SU-DHL-6 (cell line): ENCODE data around the gene URAD.

ENCODE experiments used
- H2AFZ ChIP-seq: fragments of 200-600 bp; sonication (generic); 2 replicates; pipeline ENCODE4 v1.6.1; 2014; ENCODE audit warnings: low read depth, mild to moderate bottlenecking, moderate library complexity, mixed read lengths, antibody characterized with exemption, low read length; ENCODE audit not compliant: severe bottlenecking
- H3F3A ChIP-seq: fragments of 200-600 bp; shearing (Covaris generic); 2 replicates; pipeline ENCODE4 v1.6.0; 2016; ENCODE audit warnings: antibody characterized with exemption, mild to moderate bottlenecking; ENCODE audit not compliant: insufficient read depth
- H3K27ac ChIP-seq: fragments of 200-600 bp; sonication (generic); 2 replicates; pipeline ENCODE4 v1.5.1; 2016; ENCODE audit warnings: low read depth, mild to moderate bottlenecking, low read length, moderate library complexity, mixed read lengths
- H3K27me3 ChIP-seq: fragments of 200-600 bp; sonication (generic), shearing (Covaris generic); 2 replicates; pipeline ENCODE4 v1.6.0; 2014; ENCODE audit warnings: mild to moderate bottlenecking, low read length
- H3K36me3 ChIP-seq: fragments of 200-600 bp; sonication (generic); 2 replicates; pipeline ENCODE4 v1.6.1; 2014; ENCODE audit warnings: mild to moderate bottlenecking, low read length, mixed read lengths
- H3K4me2 ChIP-seq: fragments of 300-600, 200-600 bp; shearing (Covaris generic), sonication (generic); 2 replicates; pipeline ENCODE4 v1.6.0; 2014; ENCODE audit warnings: low read length, low read depth, mild to moderate bottlenecking; ENCODE audit not compliant: poor library complexity, severe bottlenecking
- H3K4me3 ChIP-seq: fragments of 200-600 bp; sonication (generic); 2 replicates; pipeline ENCODE4 v1.5.1; 2014; ENCODE audit warnings: antibody characterized with exemption, low read length, mild to moderate bottlenecking, mixed read lengths; ENCODE audit not compliant: insufficient read depth, poor library complexity, severe bottlenecking
- H3K79me2 ChIP-seq: fragments of 200-600 bp; sonication (generic); 2 replicates; pipeline ENCODE4 v1.6.1; 2014; ENCODE audit warnings: mild to moderate bottlenecking, low read length, moderate library complexity; ENCODE audit not compliant: insufficient read depth
- H3K9ac ChIP-seq: fragments of 200-600 bp; sonication (generic); 2 replicates; pipeline ENCODE4 v1.7.0; 2014; ENCODE audit warnings: mild to moderate bottlenecking, low read length
- H3K9me2 ChIP-seq: fragments of 200-600 bp; sonication (generic); replicated peaks from 2 replicates; pipeline ENCODE4 v1.6.1; 2014; ENCODE audit warnings: low read length; ENCODE audit not compliant: insufficient read depth
- H3K9me3 ChIP-seq: fragments of 200-600 bp; sonication (generic); 2 replicates; pipeline ENCODE4 v1.6.1; 2014; ENCODE audit warnings: low read length, mixed read lengths; ENCODE audit not compliant: insufficient read depth
- H4K20me1 ChIP-seq: fragments of 200-600 bp; sonication (generic); 2 replicates; pipeline ENCODE4 v1.6.1; 2014; ENCODE audit warnings: low read depth, mild to moderate bottlenecking, antibody characterized with exemption, low read length, moderate library complexity, mixed read lengths
- CTCF ChIP-seq: fragments of 200-600 bp; sonication (generic); IDR thresholded peaks from one replicate; pipeline ENCODE4 v1.5.1; 2017; ENCODE audit warnings: antibody characterized with exemption, mild to moderate bottlenecking, low read length, moderate library complexity; ENCODE audit not compliant: insufficient read depth, poor library complexity, severe bottlenecking
- EZH2phosphoT487 ChIP-seq: fragments of 200-600 bp; sonication (generic), shearing (Covaris generic); conservative IDR thresholded peaks from 2 replicates; pipeline ENCODE4 v1.6.1; 2018; ENCODE audit warnings: mild to moderate bottlenecking, antibody characterized with exemption, low read length, moderate library complexity, mixed read lengths

The URAD gene

GRCh38 chr13:27962128-27962841 is 26.2 kb downstream of the URAD start:
- no peaks in the 10 kb centered on the region for H3K27me3 ChIP-seq
- no peaks in the 10 kb centered on the region for H4K20me1 ChIP-seq

GRCh38 chr13:27961227-27962085 is 27.0 kb downstream of the URAD start:
- Histone ChIP-seq H3K27me3 (no peaks in the 10 kb centered on the region), H3K9me3 (no peaks in the 10 kb centered on the region), H2AFZ (no peak overlapping the region), H3K4me2 (no peak overlapping the region), H3K36me3 (no peaks in the 10 kb centered on the region), H3K9ac (no peak overlapping the region), H4K20me1 (no peaks in the 10 kb centered on the region), H3K27ac (no peak overlapping the region), H3K4me3 (no peak overlapping the region), H3K79me2 (no peaks in the 10 kb centered on the region), H3K9me2 (no peaks in the 10 kb centered on the region), H3F3A (no peaks in the 10 kb centered on the region)
- TF ChIP-seq CTCF: no peak
- no peak for TF ChIP-seq EZH2phosphoT487

More at GRCh38 chr13:27962128-27962841, 26.2 kb downstream of the URAD start:
- H3K9ac ChIP-seq: no peak overlapping the region
- H3K79me2 ChIP-seq: no peaks in the 10 kb centered on the region
- TF ChIP-seq EZH2phosphoT487: no peak
- no peak for TF ChIP-seq CTCF
- H3K4me3 ChIP-seq: no peak overlapping the region
- H3K27ac ChIP-seq: no peak overlapping the region
- H3F3A ChIP-seq: no peaks in the 10 kb centered on the region
- no peaks in the 10 kb centered on the region for H3K36me3 ChIP-seq
- H3K9me3 ChIP-seq: no peaks in the 10 kb centered on the region
- H3K9me2 ChIP-seq: no peaks in the 10 kb centered on the region
- no peak overlapping the region for H2AFZ ChIP-seq
- no peak overlapping the region for H3K4me2 ChIP-seq

GRCh38 chr13:27960362-27961226 is 27.9 kb downstream of the URAD start:
- H2AFZ ChIP-seq: no peak overlapping the region
- no peak overlapping the region for H3K9ac ChIP-seq
- no peak overlapping the region for H3K27ac ChIP-seq
- TF ChIP-seq CTCF: no peak
- TF ChIP-seq EZH2phosphoT487: no peak
- H3F3A ChIP-seq: no peaks in the 10 kb centered on the region
- no peaks in the 10 kb centered on the region for H4K20me1 ChIP-seq
- no peaks in the 10 kb centered on the region for H3K36me3 ChIP-seq
- no peak overlapping the region for H3K4me2 ChIP-seq
- no peaks in the 10 kb centered on the region for H3K9me3 ChIP-seq
- no peak overlapping the region for H3K4me3 ChIP-seq
- H3K9me2 ChIP-seq: no peaks in the 10 kb centered on the region
- no peaks in the 10 kb centered on the region for H3K27me3 ChIP-seq
- H3K79me2 ChIP-seq: no peaks in the 10 kb centered on the region
